GM19328 (cell line): Measurements from ENCODE around the gene ZNF652.
"Not testable (repeated sequence)": the region's sequence is repeated elsewhere in the genome, so short reads cannot be mapped to it uniquely, and the experiment has no call there.

ENCODE experiments used
- ATAC-seq: cut with Tn5 transposase; IDR thresholded peaks from one replicate; pipeline ENCODE4 v1.9.1; 2021; ENCODE audit warnings: mild to moderate bottlenecking, moderate library complexity; ENCODE audit not compliant: unreplicated experiment

ZNF652 gene

GRCh38 chr17:49361902-49362722, at the start of gene ZNF652:
Gene ZNF652 (minus strand): TSS chr17:49362250. CDS start chr17:49317725, 44,525 bp downstream.
- peak; percentile 66 for ATAC-seq

- ATAC-seq: no peak
Measured at GRCh38 chr17:49409066-49409465, 47.0 kb upstream of the ZNF652 start.

GRCh38 chr17:49407981-49408501, 46.0 kb upstream of the ZNF652 start:
- peak; percentile 57 for ATAC-seq

- no peak for ATAC-seq
Measured at GRCh38 chr17:49407086-49407485, 45.0 kb upstream of the ZNF652 start.

- no peak for ATAC-seq
Measured at GRCh38 chr17:49406421-49407061, 44.5 kb upstream of the ZNF652 start.

GRCh38 chr17:49404906-49405305, 42.9 kb upstream of the ZNF652 start:
- no peak for ATAC-seq

GRCh38 chr17:49404361-49404760, 42.3 kb upstream of the ZNF652 start:
- no peak for ATAC-seq

GRCh38 chr17:49403514-49404289, 41.7 kb upstream of the ZNF652 start:
- ATAC-seq: no peak

GRCh38 chr17:49402706-49403105, 40.7 kb upstream of the ZNF652 start:
- no peak for ATAC-seq

GRCh38 chr17:49401971-49402611, 40.0 kb upstream of the ZNF652 start:
- no peak for ATAC-seq

- ATAC-seq: no peak
Measured at GRCh38 chr17:49399995-49400394, 37.9 kb upstream of the ZNF652 start.

- no peak for ATAC-seq
Measured at GRCh38 chr17:49397586-49397985, 35.5 kb upstream of the ZNF652 start.

GRCh38 chr17:49393491-49394255, 31.6 kb upstream of the ZNF652 start:
- ATAC-seq: no peak

- no peak for ATAC-seq
Measured at GRCh38 chr17:49390548-49391324, 28.7 kb upstream of the ZNF652 start.

GRCh38 chr17:49389514-49390347, 27.7 kb upstream of the ZNF652 start:
- not testable (repeated sequence) for ATAC-seq

GRCh38 chr17:49388692-49389513, 26.9 kb upstream of the ZNF652 start:
- ATAC-seq: no peak

GRCh38 chr17:49388290-49388640, 26.2 kb upstream of the ZNF652 start:
- no peak for ATAC-seq
